ENCODE data around the gene REXO4. TPM values are rescaled to one million over a fixed set of nuclear protein-coding genes. Genes with fewer than 3 reads are reported as not detected.

Gene REXO4
- total RNA-seq, 1 donor from 2014 or later = 26.1 TPM

DNA sequence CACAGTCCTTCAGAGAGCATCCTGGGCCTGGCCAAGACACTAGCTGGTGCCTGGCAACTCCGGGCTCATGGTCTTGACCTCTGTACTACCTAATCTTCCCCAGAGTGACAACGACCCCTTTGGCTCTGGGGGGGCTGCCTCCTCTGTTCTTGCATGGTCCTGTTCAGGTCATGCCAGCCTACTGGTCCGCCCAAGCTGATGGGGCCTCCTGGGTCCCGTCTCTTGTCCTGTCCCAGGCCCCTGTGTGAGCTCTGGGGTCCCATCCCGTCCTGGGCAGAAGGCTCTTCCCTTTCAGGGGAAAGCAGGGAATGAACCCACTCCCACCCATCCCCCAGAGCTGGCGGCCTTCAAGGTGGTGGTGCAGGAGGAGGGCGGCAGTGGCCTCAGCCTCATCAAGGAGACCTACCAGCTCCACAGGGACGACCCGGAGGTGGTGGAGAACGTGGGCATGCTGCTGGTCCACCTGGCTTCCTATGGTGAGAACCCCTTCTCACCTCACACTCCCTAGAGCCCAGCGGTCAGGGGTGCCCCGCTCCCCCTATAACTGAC lies 13.3 kb downstream of the REXO4 start:
- Mint-ChIP-seq H3K4me1 (no peaks in the 10 kb centered on the region), H3K27ac (no peak overlapping the region), H3K4me3 (no peak overlapping the region), H3K36me3 (peaks cover 22% of the 10 kb centered on the region), H3K9me3 (no peaks in the 10 kb centered on the region), H3K27me3 (ENCODE audit: low read depth) (no peaks in the 10 kb centered on the region)
- no peak for TF ChIP-seq CTCF (IDR thresholded peaks at IDR 0.05; ENCODE audit: unreplicated experiment)
- no peak for DNase-seq (ENCODE audit: low spot score in 2 of 2, unreplicated experiment in 2 of 2)

- peaks cover 18% of the 10 kb centered on the region for H3K36me3 Mint-ChIP-seq
- H3K4me3 Mint-ChIP-seq = no peak overlapping the region
- no peaks in the 10 kb centered on the region for H3K9me3 Mint-ChIP-seq
- peaks cover 3% of the 10 kb centered on the region for H3K27me3 Mint-ChIP-seq (ENCODE audit: low read depth)
- no peak overlapping the region for H3K27ac Mint-ChIP-seq
- no peaks in the 10 kb centered on the region for H3K4me1 Mint-ChIP-seq
- TF ChIP-seq CTCF (IDR thresholded peaks at IDR 0.05; ENCODE audit: unreplicated experiment) = peak; percentile 43
- DNase-seq (ENCODE audit: low spot score in 2 of 2, unreplicated experiment in 2 of 2) = no peak
These were observed 13.9 kb downstream of the REXO4 start for GRCh38 chr9:133403766-133404453.

DNA sequence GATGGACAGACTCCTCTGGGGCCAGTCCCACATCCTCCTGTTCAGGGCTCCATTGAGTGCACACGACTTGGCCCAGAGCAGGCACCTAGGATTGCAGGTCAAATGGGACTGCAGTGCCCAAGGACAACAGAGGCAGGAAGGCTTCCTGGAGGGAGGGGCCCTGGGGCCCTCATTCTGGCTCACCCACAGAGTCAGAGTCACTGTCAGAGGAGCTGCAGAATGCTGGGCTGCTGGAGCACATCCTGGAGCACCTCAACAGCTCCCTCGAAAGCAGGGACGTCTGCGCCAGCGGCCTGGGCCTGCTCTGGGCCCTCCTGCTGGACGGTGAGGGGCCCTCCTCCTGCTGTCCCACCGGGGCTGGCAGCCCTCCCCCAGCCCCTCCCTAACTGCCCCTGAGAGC lies 15.1 kb downstream of the REXO4 start:
- no peak overlapping the region for H3K4me3 Mint-ChIP-seq
- H3K27ac Mint-ChIP-seq = no peak overlapping the region
- H3K27me3 Mint-ChIP-seq (ENCODE audit: low read depth) = peaks cover 4% of the 10 kb centered on the region
- H3K36me3 Mint-ChIP-seq = peaks cover 18% of the 10 kb centered on the region
- no peaks in the 10 kb centered on the region for H3K4me1 Mint-ChIP-seq
- H3K9me3 Mint-ChIP-seq = no peaks in the 10 kb centered on the region
- no peak for DNase-seq (ENCODE audit: low spot score in 2 of 2, unreplicated experiment in 2 of 2)
- no peak for TF ChIP-seq CTCF (IDR thresholded peaks at IDR 0.05; ENCODE audit: unreplicated experiment)

DNA sequence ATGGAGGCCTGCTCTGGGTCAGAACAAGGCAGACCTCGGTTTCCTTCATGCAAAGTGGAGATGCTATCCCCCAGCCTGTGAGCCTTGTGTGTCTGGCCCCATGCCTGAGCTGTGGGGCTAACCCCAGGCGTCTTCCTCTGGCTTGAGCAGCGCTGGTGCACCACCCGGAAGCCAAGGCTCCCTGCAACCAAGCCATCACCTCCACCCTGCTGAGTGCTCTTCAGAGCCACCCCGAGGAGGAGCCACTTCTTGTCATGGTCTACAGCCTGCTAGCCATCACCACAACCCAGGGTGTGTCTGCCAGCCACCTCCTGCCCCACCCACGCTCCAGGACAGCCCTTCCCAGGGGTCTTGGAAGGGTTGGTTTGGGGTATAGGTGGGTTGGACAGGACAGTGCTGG lies 16.2 kb downstream of the REXO4 start:
- no peaks in the 10 kb centered on the region for H3K4me1 Mint-ChIP-seq
- TF ChIP-seq CTCF (IDR thresholded peaks at IDR 0.05; ENCODE audit: unreplicated experiment) = no peak
- H3K9me3 Mint-ChIP-seq = no peaks in the 10 kb centered on the region
- no peak overlapping the region for H3K4me3 Mint-ChIP-seq
- no peak for DNase-seq (ENCODE audit: low spot score in 2 of 2, unreplicated experiment in 2 of 2)
- H3K27me3 Mint-ChIP-seq (ENCODE audit: low read depth) = peaks cover 15% of the 10 kb centered on the region
- peaks cover 12% of the 10 kb centered on the region for H3K36me3 Mint-ChIP-seq
- no peak overlapping the region for H3K27ac Mint-ChIP-seq

- Mint-ChIP-seq H3K4me3 (no peak overlapping the region), H3K4me1 (no peaks in the 10 kb centered on the region), H3K36me3 (peaks cover under 1% of the 10 kb centered on the region), H3K27ac (no peak overlapping the region), H3K9me3 (no peaks in the 10 kb centered on the region), H3K27me3 (ENCODE audit: low read depth) (peaks cover 28% of the 10 kb centered on the region)
- DNase-seq (ENCODE audit: low spot score in 2 of 2, unreplicated experiment in 2 of 2) = no peak
- no peak for TF ChIP-seq CTCF (IDR thresholded peaks at IDR 0.05; ENCODE audit: unreplicated experiment)
These were observed 17.5 kb downstream of the REXO4 start for GRCh38 chr9:133400292-133400691.

Data from mesothelial cell of epicardium (in vitro differentiated cells).